SJSA1 (cell line): ENCODE data around the gene DNAH10. TPM values are rescaled to one million over a fixed set of nuclear protein-coding genes. Genes with fewer than 3 reads are reported as not detected.

Source experiments
- DNase-seq, 2 experiments: peaks; one replicate each; pipeline ENCODE4 v3.0.0-alpha.2; 2015 to 2020; ENCODE audit warnings: low spot score in 2 of 2, low read depth in 1 of 2
- H3K27ac ChIP-seq: fragments of 250-450 bp; sonication (Bioruptor Pico); 2 replicates; pipeline ENCODE4 v1.5.1; 2020; ENCODE audit warnings: mild to moderate bottlenecking, moderate library complexity
- H3K27me3 ChIP-seq: fragments of 250-450 bp; sonication (Bioruptor Pico); replicated peaks from 2 replicates; pipeline ENCODE4 v1.5.1; 2020; ENCODE audit warnings: mild to moderate bottlenecking, moderate library complexity
- H3K36me3 ChIP-seq: fragments of 250-450 bp; sonication (Bioruptor Pico); 2 replicates; pipeline ENCODE4 v1.5.1; 2020; ENCODE audit warnings: mild to moderate bottlenecking
- H3K4me1 ChIP-seq: fragments of 250-450 bp; sonication (Bioruptor Pico); replicated peaks from 2 replicates; pipeline ENCODE4 v1.6.1; 2021; ENCODE audit warnings: mild to moderate bottlenecking
- H3K4me3 ChIP-seq: fragments of 250-450 bp; sonication (Bioruptor Pico); 2 replicates; pipeline ENCODE4 v1.5.1; 2020; ENCODE audit warnings: mild to moderate bottlenecking
- H3K9me3 ChIP-seq: fragments of 250-450 bp; sonication (Bioruptor Pico); replicated peaks from 2 replicates; pipeline ENCODE4 v1.5.1; 2020; ENCODE audit warnings: mild to moderate bottlenecking
- total RNA-seq: library from RNA; depleted of rRNA; stranded (reverse); fragments of >200 nt; shearing (Covaris generic); gene quantifications from 2 replicates; pipeline ENCODE4 v1.2.3, GENCODE V29; 2014; rRNA removed

Gene DNAH10
- total RNA-seq: 0.19 and 1.00 TPM in 2 replicates

GRCh38 chr12:123761841-123762714, at the start of gene DNAH10:
Gene DNAH10, plus strand, starts transcription at chr12:123762301. Its CDS starts 36 bp downstream, at chr12:123762337.
- H3K9me3 ChIP-seq: no peaks in the 10 kb centered on the region
- peaks cover 9% of the 10 kb centered on the region for H3K4me1 ChIP-seq
- H3K27me3 ChIP-seq: peaks cover 16% of the 10 kb centered on the region
- H3K27ac ChIP-seq: no peak within 1 kb of the TSS
- DNase-seq: peak in 1 of 2 experiments; percentile 2
- peak within 1 kb of the TSS; percentile 41 for H3K4me3 ChIP-seq
- no peaks in the 10 kb centered on the region; the same call in 1 of the 2 replicates for H3K36me3 ChIP-seq

GRCh38 chr12:123712780-123713319, 49.3 kb upstream of the DNAH10 start:
- Histone ChIP-seq H3K27ac (no peak overlapping the region), H3K4me1 (peaks cover 14% of the 10 kb centered on the region), H3K9me3 (peaks cover 4% of the 10 kb centered on the region), H3K4me3 (peak overlapping the region; percentile 99), H3K27me3 (no peaks in the 10 kb centered on the region), H3K36me3 (peaks cover 6% of the 10 kb centered on the region)
- DNase-seq: peak in 1 of 2 experiments; percentile 22

DNA sequence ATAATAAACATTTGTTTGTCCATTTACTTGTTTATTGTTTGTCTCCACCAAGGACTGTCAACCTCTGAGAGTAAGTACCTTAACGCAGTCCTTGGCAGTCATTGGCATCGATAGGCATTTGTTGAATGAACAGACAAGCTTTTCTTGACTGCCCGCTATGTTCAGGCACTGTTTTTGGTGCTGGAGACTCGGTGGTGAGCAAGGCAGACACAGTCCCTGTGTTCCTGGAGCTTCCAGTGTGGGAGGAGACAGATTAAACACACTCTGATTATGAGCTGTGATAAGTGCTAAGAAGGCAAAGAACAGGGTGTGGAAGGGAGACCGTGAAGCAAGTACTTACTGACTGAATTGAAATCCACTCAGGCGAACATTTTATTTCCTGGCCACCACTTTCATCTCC, 48.7 kb upstream of the DNAH10 start:
- H3K9me3 ChIP-seq: peaks cover 4% of the 10 kb centered on the region

DNA sequence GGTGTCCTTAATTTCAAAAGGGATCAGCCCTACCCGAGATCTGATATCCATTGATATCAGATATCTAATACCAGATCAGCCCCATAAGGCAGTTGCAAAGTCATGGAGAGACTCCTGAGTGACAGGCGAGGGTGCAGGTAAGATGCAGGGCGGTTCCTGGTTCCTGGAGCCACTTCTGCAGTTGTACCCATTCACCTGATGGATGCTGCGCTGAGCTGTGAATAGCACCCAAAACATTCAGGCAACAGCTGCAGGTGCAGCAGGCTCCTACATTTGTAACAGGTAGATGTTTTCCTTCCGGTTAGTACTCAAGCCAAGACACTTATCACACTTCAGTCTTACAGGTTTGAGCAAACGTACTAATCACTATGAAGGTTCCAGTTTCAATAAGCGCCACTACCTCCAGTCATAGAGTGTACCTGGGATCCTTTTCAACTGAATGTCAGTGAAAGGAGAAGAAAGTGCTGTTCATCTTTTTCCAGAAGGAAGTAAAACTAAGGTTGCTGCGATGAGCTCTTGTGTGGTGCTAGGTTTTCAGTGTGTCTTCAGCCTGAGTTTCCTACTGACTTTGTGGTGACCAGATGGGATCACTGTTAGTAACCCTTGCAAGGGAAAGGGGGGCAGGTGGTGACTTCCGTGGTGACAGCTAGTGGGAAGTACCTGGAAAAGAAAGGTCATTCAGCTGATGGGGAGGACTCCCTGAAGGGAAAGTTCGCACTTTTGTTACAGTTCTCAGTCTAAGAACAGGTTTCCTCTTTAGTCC, 48.1 kb upstream of the DNAH10 start:
- no peak for DNase-seq
- Histone ChIP-seq H3K4me3 (no peak overlapping the region), H3K27me3 (no peaks in the 10 kb centered on the region), H3K9me3 (peaks cover 4% of the 10 kb centered on the region), H3K27ac (no peak overlapping the region), H3K4me1 (peaks cover 14% of the 10 kb centered on the region), H3K36me3 (peaks cover 6% of the 10 kb centered on the region)

More for the DNA sequence above, 48.7 kb upstream of the DNAH10 start:
- Histone ChIP-seq H3K4me1 (peaks cover 14% of the 10 kb centered on the region), H3K27ac (no peak overlapping the region), H3K36me3 (peaks cover 6% of the 10 kb centered on the region), H3K27me3 (no peaks in the 10 kb centered on the region), H3K4me3 (peak overlapping the region; percentile 99)
- no peak for DNase-seq

DNA sequence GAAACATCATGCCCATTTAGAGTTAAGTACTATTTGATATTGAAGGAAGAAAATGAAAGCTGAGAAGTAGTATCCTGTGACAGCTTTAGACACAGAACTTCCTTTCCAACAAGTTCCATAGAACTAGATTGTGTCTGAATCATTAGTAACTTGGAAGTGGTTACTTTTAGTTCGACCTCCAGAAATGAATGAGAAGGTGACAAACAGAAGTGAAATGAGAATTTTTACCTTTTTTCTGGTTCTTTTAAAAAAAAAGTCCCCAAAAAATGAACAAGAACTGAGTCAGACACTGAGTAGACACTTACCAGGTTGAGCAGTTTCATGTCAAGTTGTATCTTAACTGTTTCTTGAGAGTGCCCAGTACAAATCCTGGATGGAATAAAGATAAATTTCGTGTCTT, 46.9 kb upstream of the DNAH10 start:
- H3K4me3 ChIP-seq: no peak overlapping the region

DNA sequence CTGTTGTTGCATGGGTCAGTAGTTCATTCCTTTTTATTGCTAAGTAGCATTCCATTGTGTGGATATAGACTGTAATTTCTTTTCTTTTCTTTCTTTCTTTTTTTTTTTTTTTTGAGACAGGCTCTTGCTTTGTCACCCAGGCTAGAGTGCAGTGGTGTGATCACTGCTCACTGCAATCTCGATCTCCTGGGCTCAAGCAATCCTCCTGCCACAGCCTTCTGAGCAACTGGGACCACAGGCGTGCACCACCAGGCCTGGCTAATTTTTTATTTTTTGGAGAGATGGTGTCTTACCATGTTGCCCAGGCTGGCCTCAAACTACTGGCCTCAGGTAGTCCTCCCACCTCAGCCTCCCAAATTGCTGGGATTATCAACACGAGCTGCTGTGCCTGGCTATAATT, 44.8 kb upstream of the DNAH10 start:
- Histone ChIP-seq H3K27ac (no peak overlapping the region), H3K27me3 (no peaks in the 10 kb centered on the region)

More for the DNA sequence above, 46.9 kb upstream of the DNAH10 start:
- Histone ChIP-seq H3K27me3 (no peaks in the 10 kb centered on the region), H3K9me3 (peaks cover 4% of the 10 kb centered on the region), H3K27ac (no peak overlapping the region), H3K36me3 (peaks cover 10% of the 10 kb centered on the region), H3K4me1 (peaks cover 26% of the 10 kb centered on the region)
- no peak for DNase-seq

GRCh38 chr12:123720141-123720814, 41.8 kb upstream of the DNAH10 start:
- peaks cover 25% of the 10 kb centered on the region; the same call in 1 of the 2 replicates for H3K36me3 ChIP-seq
- H3K4me3 ChIP-seq: no peak overlapping the region
- H3K4me1 ChIP-seq: peaks cover 23% of the 10 kb centered on the region
- no peaks in the 10 kb centered on the region for H3K9me3 ChIP-seq
- no peaks in the 10 kb centered on the region for H3K27me3 ChIP-seq
- DNase-seq: peak in 1 of 2 experiments; percentile 1
- H3K27ac ChIP-seq: no peak overlapping the region

More for the DNA sequence above, 44.8 kb upstream of the DNAH10 start:
- DNase-seq: no peak
- H3K4me1 ChIP-seq: peaks cover 24% of the 10 kb centered on the region
- peaks cover 23% of the 10 kb centered on the region for H3K36me3 ChIP-seq
- H3K9me3 ChIP-seq: peaks cover 4% of the 10 kb centered on the region
- H3K4me3 ChIP-seq: no peak overlapping the region

DNA sequence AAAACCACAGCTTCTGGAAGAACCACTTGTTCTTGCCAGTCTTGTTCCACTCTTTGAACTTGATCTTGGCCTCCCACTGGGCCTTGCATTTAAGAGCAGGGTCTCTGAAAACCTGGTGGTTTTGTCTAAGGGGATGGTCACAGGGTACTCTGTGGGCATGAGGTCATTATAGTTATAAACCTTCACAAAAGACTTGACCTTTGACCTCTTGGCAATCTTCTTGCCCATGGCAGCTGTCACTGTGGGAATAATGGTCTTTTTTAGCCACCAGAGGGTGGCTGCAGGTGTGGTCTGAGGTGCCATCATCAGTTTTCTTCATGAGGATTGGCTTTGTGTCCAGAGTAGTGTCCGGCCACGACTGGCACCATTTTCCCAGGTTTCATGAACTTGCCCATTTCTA, 40.9 kb upstream of the DNAH10 start:
- Histone ChIP-seq H3K27ac (no peak overlapping the region), H3K4me3 (no peak overlapping the region), H3K4me1 (peaks cover 23% of the 10 kb centered on the region), H3K9me3 (no peaks in the 10 kb centered on the region), H3K27me3 (no peaks in the 10 kb centered on the region), H3K36me3 (peaks cover 25% of the 10 kb centered on the region; the same call in 1 of the 2 replicates)
- no peak for DNase-seq

GRCh38 chr12:123723011-123723410, 39.1 kb upstream of the DNAH10 start:
- DNase-seq: peak; percentile 51 to 52
- H3K27ac ChIP-seq: no peak overlapping the region
- H3K4me3 ChIP-seq: no peak overlapping the region
- peaks cover 34% of the 10 kb centered on the region for H3K36me3 ChIP-seq
- no peaks in the 10 kb centered on the region for H3K27me3 ChIP-seq
- peaks cover 20% of the 10 kb centered on the region for H3K4me1 ChIP-seq
- no peaks in the 10 kb centered on the region for H3K9me3 ChIP-seq

GRCh38 chr12:123723765-123724164, 38.3 kb upstream of the DNAH10 start:
- DNase-seq: no peak
- no peak overlapping the region for H3K27ac ChIP-seq
- no peaks in the 10 kb centered on the region for H3K9me3 ChIP-seq
- H3K36me3 ChIP-seq: peaks cover 35% of the 10 kb centered on the region
- H3K4me1 ChIP-seq: peaks cover 20% of the 10 kb centered on the region
- no peak overlapping the region for H3K4me3 ChIP-seq
- no peaks in the 10 kb centered on the region for H3K27me3 ChIP-seq

DNA sequence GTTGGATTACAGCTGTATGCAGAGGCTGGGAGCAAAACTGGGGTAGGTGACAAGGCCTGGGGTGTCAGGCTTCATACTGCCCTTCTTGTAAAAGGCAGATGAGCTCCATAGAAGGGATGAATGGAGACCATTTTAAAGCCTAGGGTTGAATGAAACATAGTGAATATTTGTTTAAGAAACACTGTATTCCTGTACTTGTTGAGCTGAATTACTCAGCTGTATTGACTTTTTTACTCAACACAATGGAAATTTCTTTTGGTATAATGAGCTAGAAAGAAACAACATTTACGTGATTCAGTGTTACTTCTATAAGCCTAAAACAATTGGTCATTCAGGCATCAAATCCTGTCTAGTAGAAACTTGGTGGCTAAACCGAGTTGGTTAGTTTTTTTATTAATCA, 35.9 kb upstream of the DNAH10 start:
- H3K27ac ChIP-seq: no peak overlapping the region
- H3K4me3 ChIP-seq: no peak overlapping the region
- no peaks in the 10 kb centered on the region for H3K27me3 ChIP-seq
- H3K4me1 ChIP-seq: peaks cover 4% of the 10 kb centered on the region
- peaks cover 28% of the 10 kb centered on the region for H3K36me3 ChIP-seq
- H3K9me3 ChIP-seq: no peaks in the 10 kb centered on the region
- no peak for DNase-seq

DNA sequence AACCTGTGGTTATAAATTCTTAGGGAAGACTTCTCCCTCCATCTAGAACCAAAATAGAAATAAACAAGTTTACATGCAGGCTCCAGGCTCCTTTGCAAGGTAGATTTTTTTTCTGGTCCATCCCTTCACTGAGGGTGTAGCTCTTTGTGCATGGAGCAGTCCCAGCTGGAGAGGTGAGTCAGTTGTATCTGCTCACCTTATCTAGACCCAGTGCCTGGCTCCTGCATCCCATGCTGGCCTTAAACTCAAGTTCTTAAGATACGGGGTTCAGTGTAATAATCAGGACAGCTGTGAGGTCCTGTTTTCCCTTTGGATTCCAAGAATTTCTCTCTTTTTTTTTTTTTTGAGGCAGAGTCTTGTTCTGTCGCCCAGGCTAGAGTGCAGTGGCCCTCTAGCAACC, 35.1 kb upstream of the DNAH10 start:
- no peak for DNase-seq
- Histone ChIP-seq H3K27ac (no peak overlapping the region), H3K36me3 (peaks cover 24% of the 10 kb centered on the region), H3K4me1 (peaks cover 4% of the 10 kb centered on the region), H3K9me3 (no peaks in the 10 kb centered on the region), H3K4me3 (no peak overlapping the region), H3K27me3 (no peaks in the 10 kb centered on the region)

DNA sequence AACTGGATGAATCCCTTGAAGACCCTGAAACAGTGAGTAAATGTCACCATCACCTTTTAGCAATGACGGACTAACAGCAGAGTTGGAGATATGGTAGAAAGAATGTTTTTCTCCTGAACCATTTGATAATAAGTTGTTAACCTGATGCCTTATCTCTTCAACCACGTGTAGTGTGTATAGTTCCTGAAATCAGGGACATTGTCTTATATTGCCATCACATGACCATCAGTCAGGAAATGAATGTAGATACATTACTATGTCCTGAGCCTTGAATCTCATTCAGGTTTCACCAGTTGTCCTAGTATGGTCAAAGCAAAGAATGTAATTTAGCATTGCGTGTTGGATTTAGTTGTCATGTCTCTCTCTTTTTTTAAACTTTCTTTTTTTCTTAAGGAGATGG, 34.2 kb upstream of the DNAH10 start:
- peaks cover 22% of the 10 kb centered on the region for H3K36me3 ChIP-seq
- DNase-seq: no peak
- H3K4me3 ChIP-seq: no peak overlapping the region
- no peaks in the 10 kb centered on the region for H3K9me3 ChIP-seq
- no peaks in the 10 kb centered on the region for H3K27me3 ChIP-seq
- no peak overlapping the region for H3K27ac ChIP-seq
- H3K4me1 ChIP-seq: peaks cover under 1% of the 10 kb centered on the region
